ENCODE data around the gene GNGT1.

Gene GNGT1

DNA sequence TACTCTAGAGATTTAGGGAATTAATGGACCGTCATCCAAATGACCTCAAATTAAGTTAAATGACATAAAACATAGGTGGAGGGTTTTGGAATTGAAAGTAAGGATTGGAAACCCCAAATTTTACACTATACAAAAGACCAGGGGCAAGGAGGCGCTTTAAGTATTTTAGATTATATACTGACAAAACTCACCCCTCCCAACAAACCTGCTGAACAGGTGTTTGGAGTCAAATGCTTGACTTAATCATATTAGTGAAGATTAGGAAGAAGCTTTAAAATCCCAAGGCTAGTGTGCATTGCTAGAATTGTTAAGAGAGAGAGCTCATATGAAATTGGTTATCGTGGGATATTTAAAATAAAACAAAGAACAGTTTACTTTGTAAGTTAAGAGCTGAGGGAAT lies at the start of gene GNGT1:
TSS of gene GNGT1 (plus strand) at position 301 of the 400 bp plus-strand sequence. CDS start 180 bp downstream, outside the sequence.
- intact Hi-C loops (cut with DNase I), result no loop called here

DNA sequence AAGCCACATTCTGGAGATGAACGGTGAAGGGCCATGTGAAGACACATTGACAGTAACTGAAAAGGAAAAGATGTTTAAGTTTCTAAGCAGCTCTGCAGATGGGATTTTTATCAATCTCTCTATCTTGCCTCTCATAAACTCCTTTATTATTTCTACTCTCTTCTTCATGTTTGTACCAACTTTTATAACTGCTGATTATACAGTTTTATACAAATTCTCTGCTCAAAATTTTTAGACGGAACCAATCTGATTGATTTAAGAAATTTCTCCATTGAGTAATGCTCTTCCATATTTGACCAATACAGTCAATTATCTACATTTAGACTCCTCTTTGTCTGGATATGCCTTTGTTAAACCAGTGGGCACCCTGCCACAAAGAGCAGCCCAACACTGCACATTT lies 47.5 kb upstream of the GNGT1 start:
- intact Hi-C loops (cut with DNase I), result no loop called here
- no peak for DNase-seq

More for the DNA sequence above, at the start of gene GNGT1:
- no peak for DNase-seq

DNA sequence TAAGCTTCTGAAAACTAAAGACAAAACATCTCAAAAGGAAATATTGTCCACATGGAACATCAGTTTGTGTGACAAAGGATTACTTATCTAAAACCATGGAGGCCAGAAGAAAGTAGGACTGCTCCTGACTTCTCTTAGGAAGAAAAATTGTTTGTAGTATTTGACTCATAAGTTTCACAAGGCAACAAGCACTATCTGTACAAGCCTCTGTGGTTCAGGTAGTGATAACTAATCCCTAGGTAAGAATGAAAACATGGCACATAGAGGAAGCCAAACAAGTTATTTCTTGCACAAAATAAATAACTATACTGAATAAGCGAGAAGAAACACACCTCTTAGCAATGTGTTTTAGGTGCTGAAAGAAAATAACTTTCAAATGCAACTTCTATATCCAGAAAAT lies 46.1 kb upstream of the GNGT1 start:
- no peak for DNase-seq
- intact Hi-C loops (cut with DNase I), result no loop called here

DNA sequence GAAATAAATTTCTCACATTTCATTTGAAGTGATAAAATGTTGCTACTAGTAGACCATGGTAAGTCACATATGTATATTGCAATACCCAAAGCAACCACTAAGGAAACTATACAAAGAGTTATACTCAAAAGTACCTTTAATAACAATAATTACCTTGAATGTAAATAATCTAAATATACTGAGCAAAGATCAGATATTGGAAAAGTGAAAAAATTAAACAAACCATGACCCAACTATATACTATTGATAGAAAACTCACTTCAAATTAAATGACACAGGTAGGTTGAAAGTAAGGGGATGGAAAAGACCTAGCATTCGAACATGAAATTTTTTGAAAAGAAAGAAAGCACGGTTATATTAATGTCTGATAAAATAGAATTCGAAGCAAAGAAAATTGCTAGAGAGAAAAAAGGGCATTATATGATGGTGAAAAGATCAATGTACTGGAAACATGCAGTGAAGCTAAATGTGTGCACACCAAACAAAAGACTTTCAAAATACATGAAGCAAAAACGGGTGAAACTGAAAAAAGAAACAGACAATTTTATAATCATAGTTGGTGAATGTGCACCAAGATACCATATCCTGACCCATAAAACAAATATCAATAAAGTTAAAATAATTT lies 44.9 kb upstream of the GNGT1 start:
- intact Hi-C loops (cut with DNase I), result no loop called here
- no peak for DNase-seq

DNA sequence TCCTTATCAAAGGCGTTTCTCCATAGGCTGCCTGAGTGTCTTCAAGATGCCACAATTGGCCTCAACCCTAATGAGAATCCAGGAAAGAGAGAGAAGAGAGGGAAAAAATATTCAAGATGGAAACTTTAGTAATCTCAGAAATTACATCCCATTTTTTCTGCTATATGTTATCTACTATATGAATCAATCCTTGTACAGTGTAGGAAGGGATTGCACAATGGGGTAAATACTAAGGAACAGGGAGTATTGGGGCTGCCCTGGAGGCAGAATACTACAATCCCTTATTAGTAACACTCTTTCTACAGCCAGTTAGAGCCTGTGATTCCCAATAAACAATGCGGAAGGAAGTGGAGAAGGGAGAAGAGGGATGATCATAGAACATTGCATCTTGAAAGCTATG lies 43.7 kb upstream of the GNGT1 start:
- DNase-seq, result no peak
- intact Hi-C loops (cut with DNase I), result no loop called here

DNA sequence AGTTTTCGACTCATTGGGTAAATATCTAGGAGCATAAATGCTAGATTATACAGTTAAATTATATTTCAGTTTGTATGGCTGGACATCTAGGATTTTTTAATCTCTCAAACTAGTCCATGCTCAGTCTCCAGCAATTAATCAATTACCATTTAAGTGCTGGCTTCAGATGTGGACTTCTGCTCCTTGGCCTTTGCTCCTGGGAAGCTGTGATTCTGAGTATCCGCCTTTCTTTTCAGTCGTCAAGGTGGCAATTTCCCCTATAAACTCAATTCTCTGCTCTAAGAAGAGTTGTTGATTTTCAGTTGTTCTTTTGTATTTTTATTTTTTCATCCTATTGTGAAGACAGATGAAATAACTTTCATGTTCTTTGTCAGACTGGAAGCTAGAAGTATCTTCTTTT lies 39.5 kb upstream of the GNGT1 start:
- no peak for DNase-seq
- intact Hi-C loops (cut with DNase I), result no loop called here

DNA sequence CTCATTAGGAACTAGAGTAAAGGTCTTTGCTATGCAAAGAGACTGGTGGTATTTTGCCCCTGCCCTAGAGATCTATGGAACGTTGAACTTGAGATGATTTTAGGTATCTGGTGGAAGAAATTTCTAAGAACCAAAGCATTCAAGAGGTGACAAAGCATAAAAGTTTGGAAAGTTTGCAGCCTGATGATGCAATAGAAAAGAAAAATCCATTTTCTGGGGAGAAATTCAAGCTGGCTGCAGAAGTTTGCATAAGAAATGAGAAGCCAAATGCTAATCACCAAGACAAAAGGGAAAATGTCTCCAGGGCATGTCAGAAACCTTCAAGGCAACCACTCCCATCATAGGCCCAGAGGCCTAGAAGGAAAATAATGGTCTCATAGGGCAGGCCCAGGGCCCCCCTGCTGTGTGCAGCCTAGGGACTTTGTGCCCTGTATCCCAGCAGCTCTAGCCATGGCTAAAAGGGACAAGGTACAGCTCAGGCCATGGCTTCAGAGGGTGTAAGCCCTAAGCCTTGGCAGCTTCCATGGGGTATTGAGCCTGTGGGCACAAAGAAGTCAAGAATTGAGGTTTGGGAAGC lies 32.3 kb upstream of the GNGT1 start:
- no peak for DNase-seq
- intact Hi-C loops (cut with DNase I), result no loop called here

DNA sequence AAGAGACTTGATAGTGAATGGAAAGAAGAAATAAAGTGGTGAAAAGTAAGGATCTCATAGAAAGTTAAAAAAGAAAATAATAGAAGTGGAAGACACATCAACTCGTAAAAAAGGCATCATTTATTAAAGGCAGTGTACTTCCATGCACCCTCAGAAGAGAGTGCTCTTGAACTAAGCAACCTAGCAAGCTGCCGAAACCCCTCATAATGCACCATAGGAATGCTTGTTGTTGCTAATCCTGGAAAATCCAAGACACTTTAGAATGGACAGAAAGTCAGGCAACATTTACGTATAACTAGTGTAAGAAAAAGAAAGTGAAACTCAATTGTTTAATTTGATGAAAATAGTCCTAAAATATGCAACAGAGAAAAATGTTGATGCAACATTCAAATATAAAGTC lies 28.6 kb upstream of the GNGT1 start:
- no peak for DNase-seq
- intact Hi-C loops (cut with DNase I), result no loop called here

DNA sequence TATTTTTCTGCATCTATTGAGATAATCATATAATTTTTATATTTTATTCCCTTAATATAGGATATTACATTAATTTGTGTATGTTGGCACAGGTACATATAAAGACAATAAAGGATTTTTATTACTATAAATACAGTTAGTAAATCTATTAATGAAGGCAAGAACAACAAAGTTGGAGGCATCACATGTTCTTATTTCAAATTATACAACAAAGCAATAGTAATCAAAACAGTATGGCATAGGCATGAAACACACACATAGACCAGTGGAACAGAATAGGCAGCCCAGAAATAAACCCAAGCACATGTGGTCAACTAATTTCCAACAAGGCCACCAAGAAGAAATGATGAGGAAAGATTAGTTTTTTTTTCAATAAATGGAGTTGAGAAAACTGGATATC lies 27.0 kb upstream of the GNGT1 start:
- DNase-seq, result no peak
- intact Hi-C loops (cut with DNase I), result no loop called here

DNA sequence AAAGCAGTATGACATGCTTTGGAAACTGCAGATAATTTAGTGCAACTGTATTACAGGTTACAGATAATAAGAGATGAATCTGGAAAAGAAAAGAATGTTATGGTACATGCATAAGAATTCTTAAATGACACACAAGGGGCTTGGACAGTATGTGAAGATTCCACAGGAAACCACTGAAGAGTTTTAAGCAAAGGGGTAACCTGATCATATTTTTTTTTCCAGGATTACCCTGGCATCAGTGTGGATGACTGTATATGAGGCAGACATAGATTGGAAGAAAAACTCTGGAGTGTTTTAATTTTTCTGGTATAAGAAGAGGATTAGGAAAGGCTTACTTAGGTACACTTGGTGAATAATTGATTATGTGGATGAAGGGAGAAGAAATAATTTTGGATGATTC lies 23.9 kb upstream of the GNGT1 start:
- intact Hi-C loops (cut with DNase I), result no loop called here
- no peak for DNase-seq

DNA sequence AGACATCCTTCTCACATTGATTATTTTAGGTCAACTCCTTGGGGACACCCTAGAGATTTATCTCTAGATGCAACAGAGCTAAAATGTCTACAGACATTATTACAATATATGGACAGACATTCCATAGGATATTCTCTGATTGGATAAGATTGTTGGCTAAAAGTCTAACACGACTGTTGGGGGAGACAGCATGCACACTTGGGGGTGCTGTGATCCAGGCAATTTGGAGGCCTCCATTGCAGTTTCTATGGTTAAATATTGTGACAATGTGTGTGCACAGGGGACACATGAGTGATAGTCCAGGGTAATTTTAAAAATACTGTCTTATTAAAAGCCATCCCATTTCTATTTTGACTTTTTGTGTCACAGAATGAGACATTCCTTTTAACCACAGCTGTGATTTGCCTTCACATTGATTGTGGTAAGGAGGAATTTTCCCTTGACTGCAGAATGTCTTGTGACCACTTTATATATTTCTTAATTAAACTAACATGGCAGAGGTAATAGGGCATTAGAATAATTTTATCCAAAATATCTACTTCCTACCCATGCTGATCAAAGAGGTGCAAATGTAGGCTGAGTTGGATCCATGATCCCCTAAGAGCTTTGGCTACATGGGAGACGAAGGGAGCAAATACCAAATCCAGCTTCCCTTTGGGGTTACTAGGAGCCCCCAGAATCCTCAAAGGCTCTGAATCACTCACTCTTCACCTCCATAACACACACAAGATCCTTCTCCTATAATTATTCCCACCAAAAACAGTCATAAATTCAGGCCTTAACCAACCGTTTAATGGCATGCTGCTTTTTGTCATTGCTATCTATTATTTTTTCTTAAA lies 23.1 kb upstream of the GNGT1 start:
- intact Hi-C loops (cut with DNase I), result no loop called here
- DNase-seq, result no peak

DNA sequence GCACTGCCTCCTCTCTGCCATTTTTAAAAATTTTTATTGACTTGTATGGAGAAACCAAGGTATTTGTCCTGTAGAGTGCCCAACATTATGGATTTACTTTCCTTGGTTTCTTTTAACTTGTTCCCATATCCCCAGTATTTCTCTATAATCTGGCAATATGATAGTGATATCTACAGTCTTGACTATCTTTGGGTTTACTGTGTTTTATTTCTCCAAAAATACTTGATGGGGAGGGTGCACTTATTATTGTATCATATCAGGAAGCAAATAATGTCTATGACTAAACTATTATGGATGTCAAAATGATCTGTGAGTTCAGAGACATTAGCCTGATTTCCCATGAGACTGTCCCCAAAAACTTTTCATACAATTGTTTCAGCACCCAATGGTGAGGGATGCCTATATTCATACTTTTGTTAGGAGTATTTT lies 22.4 kb upstream of the GNGT1 start:
- intact Hi-C loops (cut with DNase I), result no loop called here
- no peak for DNase-seq

DNA sequence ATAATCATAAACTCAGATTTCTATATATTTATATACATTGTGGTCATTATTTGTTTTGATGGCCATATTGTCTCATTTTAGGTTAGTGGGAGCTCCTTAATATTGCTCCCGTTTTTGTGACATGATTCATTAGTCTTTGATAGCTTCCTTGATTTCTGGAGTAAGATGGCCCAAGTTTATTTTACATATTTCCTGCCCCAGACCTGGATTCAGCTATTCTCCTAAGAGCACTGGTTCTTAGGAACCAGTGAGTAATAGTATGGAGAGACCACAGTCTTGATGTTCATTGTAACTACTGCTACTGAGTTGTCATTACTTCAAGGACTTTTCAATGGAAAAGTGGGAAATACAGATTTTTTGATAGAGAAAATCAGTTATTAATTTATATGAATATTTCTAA lies 21.8 kb upstream of the GNGT1 start:
- intact Hi-C loops (cut with DNase I), result no loop called here
- DNase-seq, result no peak

DNA sequence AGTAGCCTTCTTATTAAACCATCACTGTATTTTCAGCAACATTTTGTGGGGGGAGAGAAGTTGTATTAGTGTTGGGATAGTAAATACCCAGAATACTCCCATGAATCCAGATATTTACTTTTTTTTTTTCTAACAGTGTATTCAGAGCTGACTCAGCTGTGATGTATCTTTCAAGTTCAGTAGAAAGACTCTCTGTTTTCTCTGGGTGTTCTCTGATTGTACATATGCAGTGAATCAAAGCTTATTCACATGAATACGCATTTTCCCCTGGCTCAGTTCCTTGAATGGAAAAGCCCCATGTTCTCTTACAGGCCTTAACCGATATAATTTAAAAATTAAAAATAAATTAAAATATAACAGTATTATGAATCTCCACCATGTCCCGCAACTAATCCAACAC lies 17.1 kb upstream of the GNGT1 start:
- DNase-seq, result no peak
- intact Hi-C loops (cut with DNase I), result no loop called here

DNA sequence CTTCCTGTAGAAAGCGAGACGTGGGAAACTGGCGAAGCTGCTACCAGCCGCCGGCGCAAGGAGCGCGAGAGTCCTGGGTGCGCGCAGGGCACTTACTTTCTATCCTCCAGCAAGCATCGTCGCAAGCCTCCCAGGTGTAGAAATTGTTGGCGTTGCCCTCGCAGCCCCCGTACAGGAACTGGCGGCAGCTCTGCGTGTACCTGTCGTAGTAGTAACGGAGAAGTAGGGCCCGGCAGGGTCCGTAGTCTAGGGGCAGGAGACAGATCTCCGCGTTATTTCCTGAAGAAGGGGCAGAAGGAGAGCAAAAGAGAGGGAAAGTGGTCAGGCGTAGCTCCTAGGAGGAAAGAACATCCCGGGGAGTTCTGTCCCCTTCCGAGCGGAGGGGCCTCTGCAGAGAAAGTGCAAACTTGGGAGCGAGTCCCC lies 16.3 kb upstream of the GNGT1 start:
- peak in 6 of 42 donors; percentile 0 to 29 (median 16) for DNase-seq
- intact Hi-C loops (cut with DNase I), result no loop called here

DNA sequence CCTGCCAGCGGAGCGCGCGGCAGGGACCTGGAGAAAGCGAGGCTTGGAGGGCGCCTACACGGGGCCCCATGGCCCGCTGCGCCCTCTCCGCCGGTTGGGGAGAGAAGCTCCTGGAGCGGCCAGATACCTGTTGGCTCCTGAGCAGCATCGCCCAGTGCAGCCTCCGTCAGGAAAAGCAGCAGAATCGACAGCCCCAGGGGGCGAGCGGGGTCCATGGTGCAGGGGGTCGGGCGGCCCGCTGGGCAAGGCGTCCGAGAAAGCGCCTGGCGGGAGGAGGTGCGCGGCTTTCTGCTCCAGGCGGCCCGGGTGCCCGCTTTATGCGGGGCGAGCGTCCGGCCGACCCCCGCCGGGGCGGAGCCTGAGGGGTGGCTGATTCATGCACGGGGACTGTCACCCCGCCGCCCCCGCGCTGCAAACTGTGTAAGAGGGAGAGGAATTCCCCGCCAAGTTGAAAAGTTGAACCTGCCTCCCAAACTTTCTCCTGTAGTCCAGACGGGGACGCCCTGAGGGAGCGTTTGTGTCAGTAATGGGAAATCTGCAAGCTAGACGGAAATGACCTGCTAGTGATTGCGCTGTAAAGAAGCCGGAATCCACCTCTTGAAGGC lies 15.8 kb upstream of the GNGT1 start, which contains the start of gene TFPI2:
TSS of gene TFPI2 (minus strand) at position 290 of the 605 bp plus-strand sequence. CDS start at position 215, 75 bp downstream.
- DNase-seq, result peak in 6 of 42 donors; percentile 2 to 33 (median 12)
- intact Hi-C loops (cut with DNase I), result no loop called here

DNA sequence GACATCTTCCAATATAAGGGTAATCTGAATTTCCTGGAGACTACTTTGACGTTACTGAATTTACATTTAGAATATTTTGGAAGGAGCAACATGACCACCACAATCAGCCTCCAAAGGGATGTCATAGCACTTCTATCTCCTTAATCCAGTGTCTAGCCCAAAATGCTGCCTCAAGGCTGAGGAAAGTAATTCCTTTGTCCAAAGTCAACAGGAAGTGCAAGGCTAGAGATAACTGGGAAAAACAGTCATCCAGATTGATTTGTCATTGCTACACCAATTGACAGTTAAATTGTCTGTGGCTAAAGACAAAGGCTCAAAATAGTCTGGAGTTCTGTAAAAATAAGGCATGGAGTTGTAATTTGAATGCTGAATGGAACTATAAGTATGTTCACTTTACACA lies 11.9 kb upstream of the GNGT1 start:
- no peak for DNase-seq
- intact Hi-C loops (cut with DNase I), result no loop called here

DNA sequence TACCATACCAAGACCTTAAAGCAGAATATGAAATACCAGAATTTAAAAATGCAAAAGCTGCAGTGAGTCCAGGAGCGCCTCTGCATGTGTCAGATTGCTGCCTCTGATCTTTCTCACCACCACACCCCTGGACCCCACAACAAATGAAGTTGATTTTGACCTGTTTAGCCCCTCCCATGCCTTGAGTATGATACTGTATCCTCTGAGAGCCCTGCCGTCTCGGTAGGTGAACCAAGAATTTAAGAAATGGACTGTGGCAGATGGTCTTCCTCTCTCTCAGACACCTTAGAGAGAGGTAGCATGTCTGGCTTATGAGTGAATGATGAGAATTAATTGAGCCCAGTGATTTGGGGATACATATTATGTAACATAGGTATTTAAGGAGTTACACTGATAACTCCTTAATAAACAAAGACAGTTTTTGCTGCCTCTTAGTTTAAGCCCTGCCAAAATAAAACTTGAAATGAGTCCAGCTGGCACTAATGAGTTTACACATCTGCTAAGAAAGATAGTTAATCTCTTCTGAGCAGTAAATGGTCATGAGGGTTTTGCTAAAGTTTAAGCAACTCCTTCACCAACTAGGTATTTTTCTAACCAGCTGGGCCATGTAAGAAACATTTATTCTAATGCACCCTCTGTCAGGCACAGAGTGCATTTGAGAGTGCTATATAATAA lies 11.3 kb upstream of the GNGT1 start:
- intact Hi-C loops (cut with DNase I), result no loop called here
- DNase-seq, result no peak

DNA sequence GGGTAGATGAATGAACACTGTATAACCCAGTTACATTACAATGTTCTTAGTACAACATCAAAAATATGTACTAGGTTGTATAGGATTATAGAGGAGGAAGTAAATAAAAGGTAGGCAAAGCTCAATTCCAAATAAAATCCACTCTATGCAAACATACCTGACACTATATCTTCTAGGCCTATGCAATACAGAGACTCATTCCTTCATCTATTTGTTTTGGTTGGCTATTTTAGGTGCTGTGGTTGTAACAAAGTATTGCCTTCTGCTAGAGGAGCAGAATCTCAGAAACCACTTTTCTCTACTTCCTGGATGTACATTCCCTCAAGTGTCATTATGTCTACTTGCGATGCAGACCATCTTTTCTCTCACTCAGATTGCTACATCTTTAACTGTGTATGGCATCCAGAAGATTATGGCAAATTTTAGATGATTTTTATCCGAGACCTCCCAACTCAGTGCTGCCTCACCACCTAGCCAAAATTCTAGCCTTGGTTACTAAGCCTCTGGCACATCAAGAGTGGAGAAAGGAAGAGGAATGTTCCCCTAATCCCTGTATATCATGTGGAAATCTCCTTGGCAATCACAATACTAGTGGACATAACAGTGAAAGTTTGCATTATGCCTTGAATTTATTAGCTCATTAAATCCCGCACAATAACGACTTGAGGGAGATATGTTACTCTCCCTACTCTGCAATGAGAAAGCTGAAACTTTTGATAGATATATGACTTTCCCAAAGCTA lies 10.3 kb upstream of the GNGT1 start:
- intact Hi-C loops (cut with DNase I), result no loop called here
- DNase-seq, result no peak

Data from head of caudate nucleus (tissue), 42 donors.